Measurements from ENCODE around the gene LONP1. TPM values are rescaled to one million over a fixed set of nuclear protein-coding genes. Genes with fewer than 3 reads are reported as not detected.
"Not testable (repeated sequence)": the region's sequence is repeated elsewhere in the genome, so short reads cannot be mapped to it uniquely, and the experiment has no call there.

The LONP1 gene
- polyA plus RNA-seq, 3 donors from 2014 or later, result 8.4 to 24.2 (median 11.3) TPM

DNA sequence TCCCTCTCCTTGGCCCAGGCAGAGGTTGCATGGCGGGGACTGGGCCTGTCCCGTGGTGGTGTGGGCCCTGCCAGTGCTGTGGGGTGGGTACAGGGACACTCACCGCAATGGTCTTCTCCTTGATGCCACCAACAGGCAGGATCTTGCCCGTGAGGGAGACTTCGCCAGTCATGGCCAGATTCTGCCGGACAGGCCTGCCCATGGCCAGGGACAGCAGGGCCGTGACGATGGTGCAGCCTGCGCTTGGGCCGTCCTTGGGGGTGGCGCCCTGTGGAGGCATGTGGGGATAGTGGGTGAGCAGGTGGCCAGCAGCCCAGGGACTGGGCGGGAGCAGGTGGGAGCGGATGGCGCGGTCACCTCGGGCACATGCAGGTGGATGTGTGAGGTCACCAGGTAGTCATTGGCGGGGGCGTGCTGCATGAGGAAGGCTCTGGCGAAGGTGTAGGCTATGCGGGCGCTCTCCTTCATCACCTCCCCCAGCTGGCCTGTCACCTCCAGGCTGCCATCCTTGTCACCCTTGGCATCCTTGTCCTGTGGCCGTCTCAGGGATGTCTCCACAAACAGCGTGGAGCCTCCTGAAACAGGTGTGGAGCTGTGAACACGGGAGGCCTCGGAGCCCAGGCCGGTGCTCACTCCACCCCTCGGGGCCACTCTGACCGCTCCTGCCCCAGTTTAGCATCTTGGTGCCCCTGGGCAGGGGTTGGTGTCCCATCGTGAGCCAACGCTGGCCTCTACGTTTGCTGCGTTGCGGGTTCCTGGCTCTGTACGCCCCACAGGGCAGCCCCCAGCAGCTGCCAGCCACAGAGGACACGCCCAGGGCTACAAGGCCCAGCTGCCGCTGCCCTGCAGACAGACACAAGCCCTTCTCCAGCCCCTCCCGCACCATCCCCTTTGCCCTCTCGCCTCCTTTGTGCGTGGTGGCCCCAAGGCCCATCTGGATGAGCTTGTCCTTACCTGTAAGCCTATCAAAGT, 26.5 kb downstream of the LONP1 start:
- Mint-ChIP-seq H3K4me1 (peaks cover 20 to 26% of the 10 kb centered on the region in 2 donors), H3K9me3 (no peaks in the 10 kb centered on the region), H3K27ac (peak overlapping the region in 1 of 6 donors; percentile 14), H3K27me3 (ENCODE audit: low read depth in 3 of 3) (peaks cover 7 to 23% (median 16%) of the 10 kb centered on the region in 3 donors), H3K36me3 (no peaks in the 10 kb centered on the region), H3K4me3 (no peak overlapping the region)
- DNase-seq, result no peak

DNA sequence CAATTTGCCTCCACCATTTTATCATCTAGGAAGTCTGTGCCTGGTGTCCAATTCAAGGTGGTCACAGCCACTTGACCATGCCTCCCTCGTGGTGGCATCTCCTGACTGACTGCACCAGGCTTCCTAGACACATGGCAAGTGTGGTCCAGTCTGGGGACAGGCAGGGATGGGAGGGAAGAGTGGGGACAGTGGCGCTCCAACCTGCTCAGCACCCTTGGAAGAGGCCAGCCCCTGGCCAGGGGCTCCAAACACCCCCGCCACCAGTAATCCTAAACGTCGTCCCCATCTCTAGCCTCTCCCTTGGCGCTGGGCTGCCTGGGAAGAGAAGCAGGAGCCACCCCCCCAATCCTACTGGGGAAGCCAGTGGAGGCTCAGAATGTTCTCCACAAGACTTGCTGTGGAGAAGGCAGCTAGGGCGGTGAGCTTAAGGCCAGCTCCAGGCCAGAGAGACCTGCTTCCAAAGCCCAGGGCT, 27.2 kb downstream of the LONP1 start:
- Mint-ChIP-seq H3K27me3 (ENCODE audit: low read depth in 3 of 3) (peaks cover 7 to 23% (median 16%) of the 10 kb centered on the region in 3 donors), H3K36me3 (no peaks in the 10 kb centered on the region), H3K4me3 (peak overlapping the region in 4 of 5 donors; percentile 15 to 65 (median 54)), H3K4me1 (peaks cover 25 to 31% of the 10 kb centered on the region in 2 donors), H3K27ac (peak overlapping the region in 4 of 6 donors; percentile 24 to 41 (median 32)), H3K9me3 (no peaks in the 10 kb centered on the region)
- no peak for DNase-seq

DNA sequence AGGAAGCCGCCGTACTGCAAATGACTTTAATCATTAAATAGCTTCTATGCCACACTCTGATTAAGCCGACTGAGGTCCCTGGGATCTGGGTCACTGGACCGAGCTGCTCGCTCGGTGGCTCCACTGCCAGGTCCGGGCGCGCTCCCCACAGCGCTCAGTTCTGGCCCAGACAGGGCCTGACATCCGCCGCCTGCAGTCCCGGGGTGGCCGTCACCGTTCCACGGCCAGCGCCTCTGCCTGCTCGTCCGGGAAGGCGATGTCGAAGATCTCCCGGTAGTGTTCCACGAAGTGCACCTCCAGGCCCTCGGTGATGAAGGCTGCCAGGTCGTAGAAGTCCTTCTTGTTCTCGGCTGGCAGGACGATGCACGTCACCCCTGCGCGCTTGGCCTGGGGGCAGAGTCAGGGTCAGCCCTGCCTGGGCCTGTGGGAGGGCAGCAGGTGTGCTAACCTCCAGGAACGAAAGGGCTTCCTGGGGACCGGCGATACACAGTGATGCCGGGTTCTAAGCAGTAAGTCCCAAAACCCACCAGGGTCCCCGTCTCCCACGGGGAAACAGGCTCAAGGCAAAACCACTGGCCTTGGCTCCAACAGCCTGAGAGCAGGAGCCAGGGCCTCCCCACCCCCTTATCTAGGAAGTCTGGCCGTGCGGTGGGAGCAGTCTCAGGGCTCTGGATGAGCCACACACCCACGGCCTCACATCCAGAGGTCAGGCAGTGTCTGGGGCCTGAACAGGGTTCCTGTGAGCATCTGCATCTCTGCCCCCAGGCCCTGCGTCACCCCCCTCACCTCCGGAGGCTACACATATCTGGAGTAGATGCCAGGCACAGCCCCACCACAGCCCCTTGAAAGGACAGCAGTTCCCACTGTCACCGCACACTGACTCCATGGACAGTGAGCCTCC, 27.9 kb downstream of the LONP1 start:
- no peak for DNase-seq
- Mint-ChIP-seq H3K9me3 (no peaks in the 10 kb centered on the region), H3K27ac (peak overlapping the region in 5 of 6 donors; percentile 34 to 81 (median 64)), H3K36me3 (no peaks in the 10 kb centered on the region), H3K4me3 (peak overlapping the region; percentile 39 to 91 (median 57)), H3K4me1 (peaks cover 25 to 31% of the 10 kb centered on the region in 2 donors), H3K27me3 (ENCODE audit: low read depth in 3 of 3) (peaks cover 7 to 23% (median 16%) of the 10 kb centered on the region in 3 donors)

DNA sequence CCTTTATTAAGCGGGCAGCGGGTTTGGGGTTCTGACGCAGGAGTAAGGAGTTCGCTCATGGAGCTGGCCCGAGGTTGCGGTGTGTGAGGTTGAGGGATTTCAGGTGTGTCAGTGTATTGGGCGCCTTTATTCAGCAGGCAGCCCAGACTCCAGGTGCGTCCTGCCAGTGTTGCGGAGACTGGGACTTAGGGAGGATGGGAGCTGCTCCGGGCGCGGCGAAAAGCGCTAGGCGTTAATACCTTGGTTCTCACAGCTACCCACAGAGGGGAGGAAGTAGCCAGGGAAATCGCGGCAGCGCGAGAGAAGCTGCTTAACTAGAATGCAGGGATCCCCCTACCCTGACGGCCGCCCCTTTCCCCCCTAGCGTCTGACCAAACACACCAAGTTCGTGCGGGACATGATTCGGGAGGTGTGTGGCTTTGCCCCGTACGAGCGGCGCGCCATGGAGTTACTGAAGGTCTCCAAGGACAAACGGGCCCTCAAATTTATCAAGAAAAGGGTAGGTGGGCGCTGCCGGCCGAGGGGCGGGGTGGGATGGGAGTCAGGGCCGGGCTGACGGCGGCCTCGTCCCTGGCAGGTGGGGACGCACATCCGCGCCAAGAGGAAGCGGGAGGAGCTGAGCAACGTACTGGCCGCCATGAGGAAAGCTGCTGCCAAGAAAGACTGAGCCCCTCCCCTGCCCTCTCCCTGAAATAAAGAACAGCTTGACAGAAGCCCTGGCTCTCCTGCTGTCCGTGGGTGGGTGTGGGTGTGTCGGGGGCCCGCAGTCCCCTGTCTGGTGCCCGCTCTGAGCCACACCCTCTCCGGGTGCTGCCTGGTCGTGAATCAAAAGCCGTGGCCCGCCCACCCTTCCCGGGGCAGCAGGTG, 28.8 kb downstream of the LONP1 start:
- no peaks in the 10 kb centered on the region for H3K36me3 Mint-ChIP-seq
- peak in 1 of 3 donors; percentile 28 for DNase-seq
- no peaks in the 10 kb centered on the region for H3K9me3 Mint-ChIP-seq
- H3K27ac Mint-ChIP-seq, result peak overlapping the region; percentile 84 to 96 (median 90)
- H3K27me3 Mint-ChIP-seq (ENCODE audit: low read depth in 3 of 3), result peaks cover 7 to 21% (median 16%) of the 10 kb centered on the region in 3 donors
- peak overlapping the region; percentile 91 to 94 (median 93) for H3K4me3 Mint-ChIP-seq
- H3K4me1 Mint-ChIP-seq, result peaks cover 31 to 35% of the 10 kb centered on the region in 2 donors

DNA sequence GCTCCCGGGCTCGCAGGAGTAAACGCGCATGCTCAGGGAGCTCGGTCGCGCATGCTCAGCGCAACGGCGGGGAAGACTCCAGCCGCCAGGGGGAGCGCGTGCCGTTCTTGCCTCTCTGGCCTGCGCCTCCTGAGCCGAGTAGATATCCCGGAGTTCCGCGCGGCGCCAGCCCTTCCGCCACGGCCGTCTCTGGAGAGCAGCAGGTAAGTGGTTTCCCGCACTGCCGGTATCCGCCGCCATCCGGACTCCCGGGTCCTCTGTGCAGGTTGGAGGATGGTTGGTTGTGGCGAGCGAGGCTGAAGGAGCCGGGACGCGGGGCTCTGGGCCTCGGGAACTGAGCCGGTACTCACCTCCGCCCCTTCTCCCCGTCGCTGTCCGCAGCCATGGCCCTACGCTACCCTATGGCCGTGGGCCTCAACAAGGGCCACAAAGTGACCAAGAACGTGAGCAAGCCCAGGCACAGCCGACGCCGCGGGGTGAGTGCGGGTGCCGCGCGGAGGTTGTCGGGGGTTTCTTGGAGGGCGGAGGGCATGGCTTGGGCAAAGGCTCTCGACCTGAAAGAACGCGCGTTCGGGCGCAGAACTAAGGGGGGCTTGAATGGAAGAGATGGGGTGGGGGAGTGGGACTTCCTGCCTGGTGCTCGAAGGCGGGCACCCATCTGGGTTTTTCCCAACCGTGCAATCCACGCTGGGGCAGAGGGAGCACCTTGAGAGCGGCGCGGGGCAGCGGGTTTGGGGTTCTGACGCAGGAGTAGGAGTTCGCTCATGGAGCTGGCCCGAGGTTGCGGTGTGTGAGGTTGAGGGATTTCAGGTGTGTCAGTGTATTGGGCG, 29.6 kb downstream of the LONP1 start, which contains the start of gene RPL36:
RPL36 (plus strand) TSS at position 171 of the 830 bp plus-strand sequence; CDS start at position 384, 213 bp downstream.
- H3K27ac Mint-ChIP-seq, result peak within 1 kb of the TSS; percentile 84 to 96 (median 90)
- H3K36me3 Mint-ChIP-seq, result no peaks in the 10 kb centered on the region
- H3K4me1 Mint-ChIP-seq, result peaks cover 36 to 38% of the 10 kb centered on the region in 2 donors
- peaks cover 7 to 19% (median 16%) of the 10 kb centered on the region in 3 donors for H3K27me3 Mint-ChIP-seq (ENCODE audit: low read depth in 3 of 3)
- H3K9me3 Mint-ChIP-seq, result no peaks in the 10 kb centered on the region
- peak within 1 kb of the TSS; percentile 91 to 94 (median 93) for H3K4me3 Mint-ChIP-seq
- peak; percentile 98 for DNase-seq

DNA sequence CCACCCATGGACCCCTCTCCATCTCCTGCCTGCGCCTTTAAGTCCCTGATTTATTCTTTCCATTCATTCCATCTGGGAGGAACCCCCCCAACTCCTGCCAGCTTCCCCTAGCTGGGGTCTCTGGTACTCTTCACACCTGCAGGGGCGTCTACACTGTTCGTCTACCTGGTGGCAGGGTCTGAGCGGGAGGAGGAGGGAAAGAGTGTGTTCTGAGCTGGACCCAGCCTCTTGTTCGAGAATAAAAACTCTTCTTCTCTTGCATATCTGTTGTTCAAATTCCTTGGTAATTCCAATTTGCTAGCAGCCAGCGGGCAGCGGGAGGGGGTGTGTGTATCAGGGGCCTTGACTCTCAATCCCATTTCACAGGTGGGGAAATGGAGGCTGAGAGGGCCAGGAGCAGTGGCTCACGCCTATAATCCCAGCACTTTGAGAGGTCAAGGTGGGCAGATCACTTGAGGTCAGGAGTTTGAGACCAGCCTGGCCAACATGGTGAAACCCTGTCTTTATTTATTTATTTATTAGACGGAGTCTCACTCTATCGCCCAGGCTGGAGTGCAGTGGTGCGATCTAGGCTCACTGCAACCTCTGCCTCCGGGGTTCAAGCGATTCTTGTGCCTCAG, 31.6 kb downstream of the LONP1 start:
- Mint-ChIP-seq H3K4me1 (peaks cover 36 to 38% of the 10 kb centered on the region in 2 donors), H3K27ac (peak overlapping the region in 2 of 6 donors; percentile 46 to 57), H3K27me3 (ENCODE audit: low read depth in 3 of 3) (peaks cover 7 to 19% (median 14%) of the 10 kb centered on the region in 3 donors), H3K4me3 (peak overlapping the region; percentile 53 to 68 (median 64))
- not testable (repeated sequence) for H3K9me3 Mint-ChIP-seq, DNase-seq, H3K36me3 Mint-ChIP-seq

DNA sequence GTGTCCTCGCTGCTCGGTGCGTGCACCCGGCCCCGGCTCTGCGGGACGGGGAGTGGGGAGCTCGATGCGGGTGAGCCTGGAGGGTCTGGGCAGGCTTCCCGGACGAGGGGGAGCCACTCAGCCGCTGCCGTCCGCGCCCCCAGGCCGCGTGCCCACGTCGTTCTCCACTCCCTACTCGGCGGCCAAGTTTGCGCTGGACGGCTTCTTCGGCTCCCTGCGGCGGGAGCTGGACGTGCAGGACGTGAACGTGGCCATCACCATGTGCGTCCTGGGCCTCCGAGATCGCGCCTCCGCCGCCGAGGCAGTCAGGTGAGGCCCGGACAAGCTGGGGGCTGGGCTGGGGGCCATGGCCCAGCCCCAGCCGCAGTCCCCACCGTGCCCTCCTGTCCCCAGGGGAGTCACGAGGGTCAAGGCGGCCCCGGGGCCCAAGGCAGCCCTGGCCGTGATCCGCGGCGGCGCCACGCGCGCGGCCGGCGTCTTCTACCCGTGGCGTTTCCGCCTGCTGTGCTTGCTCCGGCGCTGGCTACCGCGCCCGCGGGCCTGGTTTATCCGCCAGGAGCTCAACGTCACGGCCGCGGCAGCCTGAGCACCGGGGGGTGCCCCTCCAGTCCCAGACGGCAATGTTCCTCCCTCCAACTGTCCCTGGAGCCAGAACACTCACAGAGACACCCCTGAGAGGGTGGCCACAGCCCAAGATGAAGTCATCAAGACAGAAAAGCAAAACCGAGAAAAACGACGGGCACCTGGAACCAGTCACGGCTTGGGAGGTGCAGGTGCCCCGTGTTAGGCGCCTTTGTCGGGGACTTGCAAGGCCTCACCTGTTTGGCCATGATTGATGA, 32.4 kb downstream of the LONP1 start:
- H3K27ac Mint-ChIP-seq, result no peak overlapping the region
- H3K9me3 Mint-ChIP-seq, result no peaks in the 10 kb centered on the region
- peaks cover 7 to 18% (median 14%) of the 10 kb centered on the region in 3 donors for H3K27me3 Mint-ChIP-seq (ENCODE audit: low read depth in 3 of 3)
- H3K36me3 Mint-ChIP-seq, result no peaks in the 10 kb centered on the region
- H3K4me3 Mint-ChIP-seq, result peak overlapping the region; percentile 82 to 90 (median 85)
- peaks cover 34 to 36% of the 10 kb centered on the region in 2 donors for H3K4me1 Mint-ChIP-seq
- no peak for DNase-seq

DNA sequence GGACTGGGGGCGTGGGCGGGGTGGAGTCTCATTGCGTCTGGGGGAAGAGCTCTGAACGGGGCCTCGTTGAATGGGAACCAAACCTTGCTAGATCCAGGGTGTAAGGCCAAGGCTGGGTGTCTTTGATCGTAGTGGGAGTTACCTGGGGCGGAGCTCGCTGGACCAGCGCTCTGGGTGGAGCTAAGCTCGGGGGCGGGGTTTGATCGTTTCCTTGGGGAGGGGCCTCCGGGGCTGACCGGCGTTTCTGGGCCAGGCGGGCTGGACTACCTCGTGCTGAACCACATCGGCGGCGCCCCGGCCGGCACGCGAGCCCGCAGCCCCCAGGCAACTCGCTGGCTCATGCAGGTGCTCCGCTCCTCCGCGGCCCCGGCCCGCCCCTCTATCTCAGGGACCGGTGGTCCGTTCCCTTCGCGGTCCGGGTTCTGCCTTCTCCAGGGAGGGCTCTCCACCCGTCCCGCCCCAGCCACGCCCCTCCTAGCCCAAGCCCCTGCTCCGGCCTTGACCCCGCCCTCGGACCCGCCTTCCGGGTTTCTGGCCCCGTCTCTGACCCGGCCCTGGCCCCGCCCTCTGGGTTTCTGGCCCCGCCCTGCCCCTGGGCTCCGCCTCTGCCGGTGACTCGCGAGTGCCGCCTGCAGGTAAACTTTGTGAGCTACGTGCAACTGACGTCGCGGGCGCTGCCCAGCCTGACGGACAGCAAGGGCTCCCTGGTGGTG, 33.1 kb downstream of the LONP1 start:
- H3K4me3 Mint-ChIP-seq, result peak overlapping the region; percentile 82 to 90 (median 85)
- DNase-seq, result peak; percentile 96 to 98 (median 97)
- peak overlapping the region; percentile 61 to 94 (median 85) for H3K27ac Mint-ChIP-seq
- peaks cover 31 to 41% of the 10 kb centered on the region in 2 donors for H3K4me1 Mint-ChIP-seq
- H3K36me3 Mint-ChIP-seq, result no peaks in the 10 kb centered on the region
- peaks cover 11 to 16% (median 14%) of the 10 kb centered on the region in 3 donors for H3K27me3 Mint-ChIP-seq (ENCODE audit: low read depth in 3 of 3)
- no peaks in the 10 kb centered on the region for H3K9me3 Mint-ChIP-seq

DNA sequence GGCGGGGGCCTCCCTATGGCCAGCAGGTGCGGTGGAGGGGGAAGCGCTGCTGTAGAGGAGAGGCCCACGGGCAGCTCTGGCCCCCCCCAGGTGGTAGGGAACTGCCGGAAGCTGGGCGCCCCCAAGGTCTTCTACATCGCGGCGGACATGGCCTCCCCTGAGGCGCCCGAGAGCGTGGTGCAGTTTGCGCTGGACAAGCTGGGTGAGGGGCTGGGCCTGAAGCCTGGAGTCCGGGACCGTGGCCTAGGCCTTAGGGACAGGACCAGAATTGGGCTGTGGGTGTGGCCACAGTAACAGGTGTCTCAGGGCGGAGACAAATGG, 33.7 kb downstream of the LONP1 start:
- Mint-ChIP-seq H3K9me3 (no peaks in the 10 kb centered on the region), H3K36me3 (no peaks in the 10 kb centered on the region), H3K4me3 (peak overlapping the region; percentile 82 to 90 (median 85)), H3K4me1 (peaks cover 35 to 46% of the 10 kb centered on the region in 2 donors), H3K27me3 (ENCODE audit: low read depth in 3 of 3) (peaks cover 11 to 19% (median 18%) of the 10 kb centered on the region in 3 donors), H3K27ac (peak overlapping the region; percentile 61 to 94 (median 85))
- no peak for DNase-seq

DNA sequence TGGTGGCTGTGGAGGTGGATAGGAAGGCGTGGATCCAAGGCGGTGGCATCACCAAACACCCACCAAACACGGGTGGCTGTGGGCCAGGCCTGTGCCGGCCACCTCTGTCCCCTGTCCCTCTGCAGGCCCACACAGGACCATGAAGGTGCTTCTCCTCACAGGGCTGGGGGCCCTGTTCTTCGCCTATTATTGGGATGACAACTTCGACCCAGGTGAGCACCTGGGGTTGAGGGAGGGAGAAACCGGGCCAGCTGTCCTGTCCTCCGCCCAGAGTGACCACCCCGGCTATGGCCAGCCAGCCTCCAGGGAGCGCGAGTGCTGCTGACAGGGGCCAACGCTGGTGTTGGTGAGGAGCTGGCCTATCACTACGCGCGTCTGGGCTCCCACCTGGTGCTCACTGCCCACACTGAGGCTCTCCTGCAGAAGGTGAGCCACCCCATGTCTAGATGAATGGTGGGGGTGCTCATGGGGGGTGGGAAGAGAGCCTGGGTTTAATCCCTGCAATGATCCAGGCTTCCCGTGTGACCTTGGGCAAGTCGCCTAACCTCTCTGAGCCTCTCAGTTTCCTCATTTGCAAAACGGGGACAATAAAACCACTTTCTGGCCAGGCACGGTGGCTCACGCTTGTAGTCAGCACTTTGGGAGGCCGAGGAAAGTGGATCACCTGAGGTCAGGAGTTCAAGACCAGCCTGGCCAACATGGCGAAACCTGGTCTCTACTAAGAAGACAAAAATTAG, 35.1 kb downstream of the LONP1 start:
- no peak for DNase-seq
- H3K4me1 Mint-ChIP-seq, result peaks cover 30 to 43% of the 10 kb centered on the region in 2 donors
- no peak overlapping the region for H3K27ac Mint-ChIP-seq
- H3K9me3 Mint-ChIP-seq, result no peaks in the 10 kb centered on the region
- no peaks in the 10 kb centered on the region for H3K36me3 Mint-ChIP-seq
- peaks cover 10 to 16% (median 15%) of the 10 kb centered on the region in 3 donors for H3K27me3 Mint-ChIP-seq (ENCODE audit: low read depth in 3 of 3)
- no peak overlapping the region for H3K4me3 Mint-ChIP-seq

Measured in immature natural killer cell (primary cell).